H1 (cell line): ENCODE measurements around the gene IFNL1. TPM values are rescaled to one million over a fixed set of nuclear protein-coding genes. Genes with fewer than 3 reads are reported as not detected.

Source experiments
- CTCF ChIA-PET: fragments of 300-600 bp; sonication (Branson Sonifier 250); formaldehyde crosslinking; loops from one replicate; lab custom pipeline; 2021; ENCODE audit not compliant: partially characterized antibody; lab: Charles Lee
- POLR2A ChIA-PET: fragments of 300-600 bp; sonication (Branson Sonifier 250); formaldehyde crosslinking; loops from one replicate; lab custom pipeline; 2021; ENCODE audit warnings: inconsistent platforms; ENCODE audit not compliant: partially characterized antibody; lab: Charles Lee
- DNase-seq, 2 experiments: peaks; one replicate each; pipeline versions ENCODE4 v3.0.0 to v3.0.0-alpha.2; 2010 to 2022; ENCODE audit warnings: low spot score in 2 of 2, low read depth in 1 of 2, mixed read lengths in 1 of 2
- FAIRE-seq: peaks from 2 replicates; lab custom pipeline; 2011; peaks lifted over from hg19 to GRCh38; lab: Jason Lieb, UNC
- H2AFZ ChIP-seq: 2 replicates; pipeline ENCODE4 v1.8.1; 2012; ENCODE audit warnings: low read length, inconsistent platforms
- H2AK5ac ChIP-seq: 2 replicates; pipeline ENCODE4 v1.6.1; 2013; ENCODE audit warnings: low read depth, low read length
- H2BK120ac ChIP-seq: replicated peaks from 2 replicates; pipeline ENCODE3; 2013; ENCODE audit warnings: low read depth, low read length, inconsistent platforms
- H2BK12ac ChIP-seq: 2 replicates; pipeline ENCODE4 v1.6.1; 2013; ENCODE audit warnings: low read depth, low read length
- H2BK15ac ChIP-seq: 2 replicates; pipeline ENCODE4 v1.6.1; 2013; ENCODE audit warnings: low read length
- H2BK20ac ChIP-seq: 2 replicates; pipeline ENCODE4 v1.6.1; 2013; ENCODE audit warnings: low read length
- H2BK5ac ChIP-seq: 2 replicates; pipeline ENCODE4 v1.6.1; 2013; ENCODE audit warnings: low read depth, low read length
- H3K14ac ChIP-seq: 2 replicates; pipeline ENCODE4 v1.6.1; 2013; ENCODE audit warnings: inconsistent platforms; ENCODE audit not compliant: insufficient read length
- H3K18ac ChIP-seq: 2 replicates; pipeline ENCODE4 v1.6.1; 2013; ENCODE audit warnings: low read length; ENCODE audit errors: extremely low read depth
- H3K23ac ChIP-seq: 2 replicates; pipeline ENCODE4 v1.6.1; 2013; ENCODE audit warnings: inconsistent platforms; ENCODE audit not compliant: insufficient read length
- H3K23me2 ChIP-seq: 2 replicates; pipeline ENCODE4 v1.6.1; 2013; ENCODE audit warnings: low read depth, low read length
- H3K27ac ChIP-seq: 2 replicates; pipeline ENCODE4 v1.6.1; 2011; ENCODE audit warnings: low read depth, low read length, inconsistent platforms
- H3K27me3 ChIP-seq, 4 experiments: replicated peaks in 1 of 4; 1 replicate in 1 of 4; 2 replicates in 3 of 4; pipeline versions ENCODE4 v1.6.1 to v1.8.1; 2011 to 2013; ENCODE audit warnings: low read length in 3 of 4, mild to moderate bottlenecking in 3 of 4, inconsistent platforms in 2 of 4, mixed read lengths in 2 of 4, moderate library complexity in 1 of 4; ENCODE audit not compliant: control insufficient read depth in 3 of 4, insufficient read depth in 3 of 4; ENCODE audit errors: extremely low read depth in 1 of 4
- H3K36me3 ChIP-seq, 4 experiments: 2 replicates each; pipeline versions ENCODE4 v1.6.1 to v1.8.1; 2011 to 2013; ENCODE audit warnings: mild to moderate bottlenecking in 4 of 4, low read length in 3 of 4, moderate library complexity in 2 of 4, control low read depth in 1 of 4, inconsistent platforms in 1 of 4; ENCODE audit not compliant: insufficient read depth in 4 of 4, control insufficient read depth in 2 of 4
- H3K4ac ChIP-seq: replicated peaks from 2 replicates; pipeline ENCODE3; 2013; ENCODE audit warnings: low read length, low read depth, mixed read lengths, inconsistent platforms; ENCODE audit not compliant: insufficient read length
- H3K4me1 ChIP-seq, 4 experiments: replicated peaks in 1 of 4; 1 replicate in 1 of 4; 2 replicates in 3 of 4; pipeline versions ENCODE4 v1.6.1 to v1.8.1; 2011 to 2013; ENCODE audit warnings: low read length in 3 of 4, inconsistent platforms in 2 of 4, mixed read lengths in 1 of 4; ENCODE audit not compliant: insufficient read depth in 4 of 4, control insufficient read depth in 3 of 4
- H3K4me2 ChIP-seq, 2 experiments: 2 replicates each; pipeline versions ENCODE4 v1.6.1 to v1.8.1; 2011 to 2013; ENCODE audit warnings: low read depth in 2 of 2, low read length in 2 of 2, control low read depth in 1 of 2, inconsistent platforms in 1 of 2, mild to moderate bottlenecking in 1 of 2; ENCODE audit not compliant: insufficient read depth in 1 of 2
- H3K4me3 ChIP-seq, 4 experiments: fragments of 200-600, 300-600 bp in 1 of 4; sonication (generic), shearing (Covaris generic), sonication (Bioruptor Twin) in 1 of 4; 2 replicates each; pipeline versions ENCODE4 v1.5.1 to v1.8.1; 2011 to 2016; ENCODE audit warnings: low read length in 4 of 4, low read depth in 3 of 4, control low read depth in 2 of 4, inconsistent platforms in 2 of 4, mild to moderate bottlenecking in 2 of 4, mixed read lengths in 1 of 4, moderate library complexity in 1 of 4; ENCODE audit not compliant: insufficient read depth in 2 of 4; ENCODE audit errors: extremely low read depth in 1 of 4
- H3K56ac ChIP-seq: replicated peaks from 2 replicates; pipeline ENCODE3; 2013; ENCODE audit warnings: low read depth, mild to moderate bottlenecking, mixed read lengths, low read length, inconsistent platforms; ENCODE audit not compliant: insufficient read length
- H3K79me1 ChIP-seq: 2 replicates; pipeline ENCODE4 v1.6.1; 2013; ENCODE audit warnings: low read depth, low read length, control low read depth
- H3K79me2 ChIP-seq, 2 experiments: 2 replicates each; pipeline versions ENCODE4 v1.6.1 to v1.8.1; 2012 to 2013; ENCODE audit warnings: low read length in 2 of 2, mild to moderate bottlenecking in 2 of 2, inconsistent platforms in 1 of 2; ENCODE audit not compliant: insufficient read depth in 2 of 2, control insufficient read depth in 1 of 2
- H3K9ac ChIP-seq, 4 experiments: replicated peaks in 1 of 4; 1 replicate in 1 of 4; 2 replicates in 3 of 4; pipeline versions ENCODE4 v1.6.1 to v1.8.1; 2011 to 2013; ENCODE audit warnings: low read depth in 3 of 4, low read length in 3 of 4, control low read depth in 2 of 4, mild to moderate bottlenecking in 2 of 4, moderate library complexity in 2 of 4, inconsistent platforms in 1 of 4; ENCODE audit errors: extremely low read depth in 1 of 4
- H3K9me3 ChIP-seq, 2 experiments: 2 replicates each; pipeline versions ENCODE4 v1.6.1 to v1.8.1; 2012 to 2013; ENCODE audit warnings: mild to moderate bottlenecking in 2 of 2, moderate library complexity in 2 of 2, control low read depth in 1 of 2, inconsistent platforms in 1 of 2, low read depth in 1 of 2, low read length in 1 of 2, mixed read lengths in 1 of 2; ENCODE audit not compliant: insufficient read depth in 2 of 2
- H4K20me1 ChIP-seq, 2 experiments: replicated peaks in 1 of 2; 2 replicates each; pipeline versions ENCODE3 to v1.8.1; 2011 to 2013; ENCODE audit warnings: inconsistent platforms in 2 of 2, low read length in 2 of 2, mild to moderate bottlenecking in 1 of 2; ENCODE audit not compliant: insufficient read depth in 2 of 2, control insufficient read depth in 1 of 2
- H4K5ac ChIP-seq: 2 replicates; pipeline ENCODE4 v1.6.1; 2013; ENCODE audit warnings: low read length, low read depth, mixed read lengths, inconsistent platforms; ENCODE audit not compliant: insufficient read length
- H4K8ac ChIP-seq: 2 replicates; pipeline ENCODE4 v1.8.0; 2013; ENCODE audit warnings: mild to moderate bottlenecking, moderate library complexity, low read length, inconsistent platforms; ENCODE audit not compliant: insufficient read depth; ENCODE audit errors: extremely low read depth
- H4K91ac ChIP-seq: replicated peaks from 2 replicates; pipeline ENCODE3; 2013; ENCODE audit warnings: low read length, mixed read lengths, inconsistent platforms; ENCODE audit not compliant: insufficient read length
- BRCA1 ChIP-seq: IDR thresholded peaks from 2 replicates; pipeline ENCODE4 v1.6.1; 2012; ENCODE audit warnings: low read depth, low read length, improper control_type of control experiment
- CHD2 ChIP-seq: IDR thresholded peaks from 2 replicates; pipeline ENCODE4 v1.6.1; 2012; ENCODE audit warnings: low read length, improper control_type of control experiment
- CTBP2 ChIP-seq: IDR thresholded peaks from 2 replicates; pipeline ENCODE4 v1.7.0; 2011; ENCODE audit warnings: borderline replicate concordance, mild to moderate bottlenecking, moderate library complexity, mixed read lengths, low read length; ENCODE audit not compliant: insufficient read depth, insufficient read length
- JUN ChIP-seq: IDR thresholded peaks from 2 replicates; pipeline ENCODE4 v1.6.1; 2011; ENCODE audit warnings: low read depth, mild to moderate bottlenecking, improper control_type of control experiment, low read length
- JUND ChIP-seq: IDR thresholded peaks from 2 replicates; pipeline ENCODE4 v1.6.1; 2011; ENCODE audit warnings: mild to moderate bottlenecking, improper control_type of control experiment, low read length
- MAFK ChIP-seq: IDR thresholded peaks from 2 replicates; pipeline ENCODE4 v1.6.1; 2012; ENCODE audit warnings: low read depth, mild to moderate bottlenecking, improper control_type of control experiment, low read length
- PHF8 ChIP-seq: fragments of 200-600 bp; sonication (generic); conservative IDR thresholded peaks from 2 replicates; pipeline ENCODE4 v1.7.1; 2012; ENCODE audit warnings: low read depth, mild to moderate bottlenecking, inconsistent platforms, low read length, moderate library complexity
- RFX5 ChIP-seq: IDR thresholded peaks from 2 replicates; pipeline ENCODE4 v1.6.1; 2011; ENCODE audit warnings: low read depth, low read length, improper control_type of control experiment, borderline replicate concordance
- YY1 ChIP-seq: IDR thresholded peaks from 2 replicates; pipeline ENCODE4 v1.6.1; 2011; ENCODE audit warnings: low read depth, mild to moderate bottlenecking, low read length
- WGBS, 2 experiments: shearing (Covaris generic) in 1 of 2; methylation state at CpG; one replicate each; pipeline versions ENCODE4 v1.1.6 to v1.1.7; 2013 to 2015; ENCODE audit warnings: low lambda C conversion rate in 2 of 2, mixed read lengths in 2 of 2, inconsistent platforms in 1 of 2, low coverage in 1 of 2, missing lambda C conversion rate in 1 of 2; ENCODE audit not compliant: insufficient replicate concordance in 2 of 2, insufficient coverage in 1 of 2, insufficient read length in 1 of 2; ENCODE audit errors: extremely low coverage in 1 of 2, missing lambda C conversion rate in 1 of 2; 5-methylcytosine and 5-hydroxymethylcytosine counted together
- polyA plus RNA-seq, 7 experiments: library from polyadenylated mRNA; depleted of rRNA in 3 of 7; stranded (reverse) in 5 of 7; unstranded in 2 of 7; fragments of >200 nt in 5 of 7; fragments of 200-250 nt in 2 of 7; gene quantifications; 1 replicate in 5 of 7; 2 replicates in 1 of 7; 4 replicates in 1 of 7; pipeline versions ENCODE4 v1.2.1 to v1.2.3, GENCODE V29; 2011 to 2013; ENCODE audit warnings: missing spikeins in 2 of 7, mixed read lengths in 2 of 7
- total RNA-seq: library from RNA; stranded (reverse); fragmentation: NEBNext Ultra II Directional; extraction: Animal tissue kit (Norgen Biotek cat#: 25700); gene quantifications from 2 replicates; pipeline ENCODE4 v1.2.1, GENCODE V29; 2021
- TF ChIP-seq, protein P1 (sequence below): IDR thresholded peaks from 2 replicates; pipeline ENCODE4 v1.6.1; 2011; ENCODE audit warnings: low read length, improper control_type of control experiment

IFNL1 gene
- total and polyA plus RNA-seq, 2 of the 8 experiments (the other 6 are each of a cell fraction or from before 2014, with no cell fraction given): not detected

DNA sequence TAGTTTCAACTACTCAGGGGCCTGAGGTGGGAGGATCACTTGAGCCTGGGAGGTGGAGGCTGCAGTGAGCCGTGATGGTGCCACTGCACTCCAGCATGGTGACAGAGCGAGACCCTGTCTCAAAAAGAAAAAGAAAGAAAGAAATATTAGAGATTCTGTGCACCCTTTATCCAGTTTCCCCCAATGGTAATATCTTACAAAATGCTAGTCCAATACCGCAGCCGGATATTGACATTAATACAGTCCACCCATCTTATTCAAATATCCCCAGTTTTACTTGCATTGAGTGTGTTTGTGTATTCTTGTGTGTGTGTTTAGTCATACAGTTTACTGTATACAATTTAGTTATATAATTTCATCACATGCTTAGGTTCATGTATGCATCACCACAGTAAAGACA, 39.0 kb upstream of the IFNL1 start:
- H3K27ac ChIP-seq: no peak overlapping the region
- POLR2A ChIA-PET: no interaction called here
- WGBS, 2 experiments: 92% methylated on average over 4 of the region's 4 CpGs; no CpG with 5 or more reads in 1 of the 2 experiments
- H3K36me3 ChIP-seq: no peaks in the 10 kb centered on the region
- CTCF ChIA-PET: interaction anchor here (1.9 kb wide), 1 partner anchor 39 kb away, joined by 6 read pairs; no protein-coding TSS in a partner anchor
- DNase-seq: no peak
- no peak overlapping the region for H2BK12ac ChIP-seq
- no peaks in the 10 kb centered on the region for H4K20me1 ChIP-seq
- H3K27me3 ChIP-seq: peaks cover 0 to 17% (median 2%) of the 10 kb centered on the region in 4 experiments; a peak in 6 of 7 replicates
- no peak overlapping the region for H3K9ac ChIP-seq
- H3K23me2 ChIP-seq: no peaks in the 10 kb centered on the region
- H2BK15ac ChIP-seq: no peak overlapping the region
- no peak overlapping the region for H4K5ac ChIP-seq
- H2BK5ac ChIP-seq: no peak overlapping the region
- H2BK120ac ChIP-seq: no peak overlapping the region
- H3K56ac ChIP-seq: no peak overlapping the region
- H3K4ac ChIP-seq: no peak overlapping the region
- H3K18ac ChIP-seq: no peak overlapping the region
- FAIRE-seq: no peak
- H2AFZ ChIP-seq: no peak overlapping the region
- H4K91ac ChIP-seq: no peak overlapping the region
- H2BK20ac ChIP-seq: no peak overlapping the region
- no peak overlapping the region for H3K4me3 ChIP-seq
- no peaks in the 10 kb centered on the region for H3K79me2 ChIP-seq
- H2AK5ac ChIP-seq: no peak overlapping the region
- no peaks in the 10 kb centered on the region for H3K4me1 ChIP-seq
- 0 out of 4 replicates have a peak, but pooled peaks cover 0 to 3% of the 10 kb centered on the region in 2 experiments for H3K9me3 ChIP-seq
- TF ChIP-seq MAFK: no peak
- no peak for TF ChIP-seq CHD2
- no peak for TF ChIP-seq PHF8
- no peak for TF ChIP-seq RFX5
- no peak for TF ChIP-seq BRCA1
- TF ChIP-seq YY1: no peak
- TF ChIP-seq, protein P1, sequence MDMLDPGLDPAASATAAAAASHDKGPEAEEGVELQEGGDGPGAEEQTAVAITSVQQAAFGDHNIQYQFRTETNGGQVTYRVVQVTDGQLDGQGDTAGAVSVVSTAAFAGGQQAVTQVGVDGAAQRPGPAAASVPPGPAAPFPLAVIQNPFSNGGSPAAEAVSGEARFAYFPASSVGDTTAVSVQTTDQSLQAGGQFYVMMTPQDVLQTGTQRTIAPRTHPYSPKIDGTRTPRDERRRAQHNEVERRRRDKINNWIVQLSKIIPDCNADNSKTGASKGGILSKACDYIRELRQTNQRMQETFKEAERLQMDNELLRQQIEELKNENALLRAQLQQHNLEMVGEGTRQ: no peak
- no peak for TF ChIP-seq JUN
- TF ChIP-seq JUND: no peak
- no peak for TF ChIP-seq CTBP2
- no peaks in the 10 kb centered on the region for H3K79me1 ChIP-seq
- H3K23ac ChIP-seq: no peak overlapping the region
- H3K14ac ChIP-seq: no peak overlapping the region
- no peak overlapping the region for H3K4me2 ChIP-seq
- no peak overlapping the region for H4K8ac ChIP-seq
